ENCODE measurements around the gene PEX6. TPM values are rescaled to one million over a fixed set of nuclear protein-coding genes. Genes with fewer than 3 reads are reported as not detected.

The PEX6 gene
- total RNA-seq, 3 donors from 2014 or later: 13.0 to 22.3 (median 18.9) TPM

DNA sequence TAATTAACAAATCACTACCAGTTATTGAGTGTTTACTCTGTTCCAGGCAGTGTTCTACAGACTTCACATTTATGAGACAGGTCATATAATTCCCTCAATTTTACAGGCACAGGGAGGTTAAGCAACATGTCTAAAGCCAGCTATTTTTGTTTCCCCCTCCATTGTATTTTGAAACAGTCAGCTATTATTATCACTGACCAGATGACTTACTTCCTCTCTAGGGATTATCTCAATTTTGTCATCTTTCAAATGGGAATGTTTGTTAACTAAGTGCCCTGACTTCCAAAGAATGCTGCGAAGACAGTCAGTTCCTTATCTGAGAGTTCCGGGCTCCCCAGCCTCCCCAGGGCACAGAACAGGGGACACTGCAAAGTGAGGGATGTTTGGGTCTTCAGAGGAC, 55.3 kb downstream of the PEX6 start:
- H3K4me1 ChIP-seq: no peaks in the 10 kb centered on the region
- DNase-seq (ENCODE audit: low spot score in 2 of 2): no peak
- no peaks in the 10 kb centered on the region for H3K9me3 ChIP-seq
- no peaks in the 10 kb centered on the region for H3K27me3 ChIP-seq
- no peaks in the 10 kb centered on the region for H3K36me3 ChIP-seq
- no peak overlapping the region for H3K4me3 ChIP-seq
- TF ChIP-seq, protein P1, sequence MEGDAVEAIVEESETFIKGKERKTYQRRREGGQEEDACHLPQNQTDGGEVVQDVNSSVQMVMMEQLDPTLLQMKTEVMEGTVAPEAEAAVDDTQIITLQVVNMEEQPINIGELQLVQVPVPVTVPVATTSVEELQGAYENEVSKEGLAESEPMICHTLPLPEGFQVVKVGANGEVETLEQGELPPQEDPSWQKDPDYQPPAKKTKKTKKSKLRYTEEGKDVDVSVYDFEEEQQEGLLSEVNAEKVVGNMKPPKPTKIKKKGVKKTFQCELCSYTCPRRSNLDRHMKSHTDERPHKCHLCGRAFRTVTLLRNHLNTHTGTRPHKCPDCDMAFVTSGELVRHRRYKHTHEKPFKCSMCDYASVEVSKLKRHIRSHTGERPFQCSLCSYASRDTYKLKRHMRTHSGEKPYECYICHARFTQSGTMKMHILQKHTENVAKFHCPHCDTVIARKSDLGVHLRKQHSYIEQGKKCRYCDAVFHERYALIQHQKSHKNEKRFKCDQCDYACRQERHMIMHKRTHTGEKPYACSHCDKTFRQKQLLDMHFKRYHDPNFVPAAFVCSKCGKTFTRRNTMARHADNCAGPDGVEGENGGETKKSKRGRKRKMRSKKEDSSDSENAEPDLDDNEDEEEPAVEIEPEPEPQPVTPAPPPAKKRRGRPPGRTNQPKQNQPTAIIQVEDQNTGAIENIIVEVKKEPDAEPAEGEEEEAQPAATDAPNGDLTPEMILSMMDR (IDR thresholded peaks at IDR 0.05): no peak
- TF ChIP-seq POLR2AphosphoS5 (IDR thresholded peaks at IDR 0.05): no peak
- TF ChIP-seq POLR2A (IDR thresholded peaks at IDR 0.05): no peak
- intact Hi-C loops (cut with DNase I; ENCODE audit: low total_unique reads): no loop called here
- H3K27ac ChIP-seq: no peak overlapping the region

DNA sequence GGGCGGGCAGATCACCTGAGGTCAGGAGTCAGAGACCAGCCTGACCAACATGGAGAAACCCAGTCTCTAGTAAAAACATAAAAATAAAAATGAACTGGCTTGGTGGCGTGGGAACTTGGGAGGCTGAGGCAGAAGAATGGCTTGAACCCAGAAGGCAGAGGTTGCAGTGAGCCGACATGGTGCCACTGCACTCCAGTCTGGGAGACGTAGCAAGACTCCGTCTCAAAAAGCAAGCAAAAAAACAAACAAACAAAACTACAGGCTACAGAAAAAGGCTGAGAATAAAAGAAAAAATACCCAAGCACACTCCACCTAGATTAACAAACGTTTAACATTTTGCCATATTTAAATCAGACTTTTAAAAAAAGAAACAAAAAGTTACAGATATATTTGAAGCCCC, 57.2 kb downstream of the PEX6 start:
- Histone ChIP-seq H3K27me3 (no peaks in the 10 kb centered on the region), H3K9me3 (no peaks in the 10 kb centered on the region), H3K4me1 (no peaks in the 10 kb centered on the region), H3K27ac (no peak overlapping the region), H3K36me3 (no peaks in the 10 kb centered on the region), H3K4me3 (no peak overlapping the region)
- no peak for DNase-seq (ENCODE audit: low spot score in 2 of 2)
- TF ChIP-seq POLR2A (IDR thresholded peaks at IDR 0.05): no peak
- TF ChIP-seq, protein P1 (IDR thresholded peaks at IDR 0.05): no peak
- TF ChIP-seq POLR2AphosphoS5 (IDR thresholded peaks at IDR 0.05): no peak
- intact Hi-C loops (cut with DNase I; ENCODE audit: low total_unique reads): no loop called here

DNA sequence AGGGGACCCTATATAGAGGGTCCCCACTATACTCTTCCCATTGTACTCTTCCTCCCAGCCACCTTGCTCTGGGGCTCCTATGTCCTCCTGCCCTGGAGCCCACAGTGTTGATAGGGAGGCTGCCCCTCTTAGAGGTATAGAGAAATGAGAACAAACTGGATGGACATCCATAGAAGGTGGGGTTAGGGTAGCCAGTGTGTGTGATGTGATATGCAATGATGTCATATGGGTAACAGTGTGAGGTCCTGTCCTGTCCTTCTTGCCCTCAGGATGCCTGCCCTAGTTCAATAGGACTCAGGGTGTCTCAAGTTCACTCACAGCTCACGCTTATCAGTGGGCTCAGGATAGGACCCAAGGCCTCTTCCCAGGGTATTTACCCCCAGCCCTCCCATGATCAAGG, 62.7 kb downstream of the PEX6 start:
- H3K27me3 ChIP-seq: no peaks in the 10 kb centered on the region
- no peak overlapping the region for H3K27ac ChIP-seq
- no peak for DNase-seq (ENCODE audit: low spot score in 2 of 2)
- intact Hi-C loops (cut with DNase I; ENCODE audit: low total_unique reads): no loop called here
- H3K4me1 ChIP-seq: no peaks in the 10 kb centered on the region
- no peaks in the 10 kb centered on the region for H3K36me3 ChIP-seq
- TF ChIP-seq POLR2A (IDR thresholded peaks at IDR 0.05): no peak
- TF ChIP-seq POLR2AphosphoS5 (IDR thresholded peaks at IDR 0.05): no peak
- TF ChIP-seq, protein P1 (IDR thresholded peaks at IDR 0.05): no peak
- H3K9me3 ChIP-seq: no peaks in the 10 kb centered on the region
- H3K4me3 ChIP-seq: no peak overlapping the region

DNA sequence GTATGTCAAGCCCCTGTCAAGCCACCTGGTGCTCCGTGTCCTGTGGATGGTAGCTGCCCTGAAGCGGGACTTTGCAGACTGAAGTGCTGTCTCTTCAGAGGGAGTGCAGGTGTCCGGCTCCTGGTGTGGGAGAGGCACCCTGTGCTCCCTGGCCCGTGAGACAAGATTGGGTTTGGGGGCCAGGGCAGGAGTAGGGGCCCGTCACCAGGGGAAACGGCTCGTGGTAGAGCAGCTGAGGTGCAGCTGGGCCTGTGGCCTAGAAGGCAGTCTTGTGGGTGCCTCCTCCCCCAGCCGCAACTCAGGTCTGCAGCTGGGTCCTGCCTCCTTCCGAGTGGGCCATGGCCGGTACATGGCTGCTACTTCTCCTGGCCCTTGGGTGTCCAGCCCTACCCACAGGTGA, 63.2 kb downstream of the PEX6 start, which contains the start of gene PTCRA:
Gene PTCRA (plus strand): TSS at position 322 of the 400 bp plus-strand sequence. CDS start 17 bp downstream, at position 339.
- H3K27ac ChIP-seq: no peak within 1 kb of the TSS
- no peaks in the 10 kb centered on the region for H3K27me3 ChIP-seq
- H3K4me1 ChIP-seq: no peaks in the 10 kb centered on the region
- TF ChIP-seq, protein P1 (IDR thresholded peaks at IDR 0.05): no peak
- TF ChIP-seq POLR2A (IDR thresholded peaks at IDR 0.05): no peak
- no peak for TF ChIP-seq POLR2AphosphoS5 (IDR thresholded peaks at IDR 0.05)
- H3K36me3 ChIP-seq: no peaks in the 10 kb centered on the region
- DNase-seq (ENCODE audit: low spot score in 2 of 2): no peak
- no peak within 1 kb of the TSS for H3K4me3 ChIP-seq
- intact Hi-C loops (cut with DNase I; ENCODE audit: low total_unique reads): no loop called here
- no peaks in the 10 kb centered on the region for H3K9me3 ChIP-seq

DNA sequence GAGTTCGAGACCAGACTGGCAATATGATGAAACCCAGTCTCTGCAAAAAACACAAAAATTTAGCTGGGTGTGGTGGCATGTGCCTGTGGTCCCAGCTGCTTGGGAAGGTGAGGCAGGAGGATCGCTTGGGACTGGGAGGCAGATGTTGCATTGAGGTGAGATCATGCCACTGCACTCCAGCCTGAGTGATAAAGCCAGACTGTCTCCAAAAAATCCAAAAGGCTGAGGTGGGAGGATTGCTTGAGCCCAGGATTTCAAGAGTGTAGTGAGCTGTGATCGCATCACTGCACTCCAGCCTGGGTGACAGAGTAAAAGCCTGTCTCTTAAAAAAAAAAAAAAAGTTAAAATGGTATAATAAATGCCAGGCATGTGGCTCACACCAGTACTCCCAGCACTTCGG, 64.4 kb downstream of the PEX6 start:
- Histone ChIP-seq H3K4me3 (no peak overlapping the region), H3K27me3 (no peaks in the 10 kb centered on the region), H3K36me3 (no peaks in the 10 kb centered on the region), H3K4me1 (no peaks in the 10 kb centered on the region), H3K9me3 (no peaks in the 10 kb centered on the region), H3K27ac (no peak overlapping the region)
- intact Hi-C loops (cut with DNase I; ENCODE audit: low total_unique reads): no loop called here
- no peak for TF ChIP-seq POLR2AphosphoS5 (IDR thresholded peaks at IDR 0.05)
- TF ChIP-seq, protein P1 (IDR thresholded peaks at IDR 0.05): no peak
- no peak for TF ChIP-seq POLR2A (IDR thresholded peaks at IDR 0.05)
- DNase-seq (ENCODE audit: low spot score in 2 of 2): no peak

Other genes with a start within 250 kb of the PEX6 start
- gene TBCC, start 233.1 kb downstream of the PEX6 start, total RNA-seq: 10 to 100 TPM; 21.3 to 27.7 (median 26.3) TPM
- 10 to 100 TPM; 16.7 to 25.2 (median 16.8) TPM for gene BICRAL, start 197.1 kb downstream of the PEX6 start, total RNA-seq
- 100 to 1,000 TPM in 1 of 3 donors, 10 to 100 TPM in 2; 85.5 to 107 (median 90.1) TPM for gene RPL7L1, start 99.6 kb downstream of the PEX6 start, total RNA-seq
- not detected for gene PTCRA, start 63.1 kb downstream of the PEX6 start, total RNA-seq
- 10 to 100 TPM; 27.5 to 37.9 (median 33.1) TPM for gene CNPY3, start 49.7 kb downstream of the PEX6 start, total RNA-seq
- gene GNMT, start 18.4 kb downstream of the PEX6 start, total RNA-seq: 1 to 10 TPM in 2 of 3 donors, under 1 TPM in 1; 0.32 to 5.9 (median 1.8) TPM
- gene PPP2R5D, start 5.4 kb upstream of the PEX6 start, total RNA-seq: 10 to 100 TPM; 25.2 to 35.6 (median 34.7) TPM
- gene MEA1, start 34.8 kb upstream of the PEX6 start, total RNA-seq: 10 to 100 TPM; 65.0 to 78.0 (median 76.3) TPM
- gene KLHDC3, start 35.1 kb upstream of the PEX6 start, total RNA-seq: 10 to 100 TPM; 91.4 to 97.3 (median 92.5) TPM
- 10 to 100 TPM; 48.8 to 69.2 (median 56.3) TPM for gene RRP36, start 42.4 kb upstream of the PEX6 start, total RNA-seq
- 10 to 100 TPM; 12.6 to 21.4 (median 19.3) TPM for gene CUL7, start 74.7 kb upstream of the PEX6 start, total RNA-seq
- gene MRPL2, start 80.3 kb upstream of the PEX6 start, total RNA-seq: 10 to 100 TPM; 17.9 to 32.1 (median 29.1) TPM
- 10 to 100 TPM; 20.5 to 33.7 (median 21.0) TPM for gene KLC4, start 80.5 kb upstream of the PEX6 start, total RNA-seq
- gene PTK7, start 97.1 kb upstream of the PEX6 start, total RNA-seq: 10 to 100 TPM in 2 of 3 donors, 1 to 10 TPM in 1; 7.0 to 57.1 (median 52.1) TPM
- 10 to 100 TPM; 18.1 to 32.1 (median 28.5) TPM for gene SRF, start 192.1 kb upstream of the PEX6 start, total RNA-seq
- 10 to 100 TPM; 25.1 to 47.5 (median 43.3) TPM for gene CUL9, start 203.0 kb upstream of the PEX6 start, total RNA-seq

Measured in breast epithelium (tissue), 4 donors.